ENCODE measurements around the gene IKBKG.
"Not testable (repeated sequence)": the region's sequence is repeated elsewhere in the genome, so short reads cannot be mapped to it uniquely, and the experiment has no call there.

IKBKG gene

GRCh38 chrX:154547245-154548027, at the start of gene IKBKG:
Gene IKBKG, plus strand, starts transcription at chrX:154547620. Its CDS starts 4,383 bp downstream, at chrX:154552003.
- DNase-seq: peak; percentile 4

- not testable (repeated sequence) for DNase-seq
Observed at GRCh38 chrX:154501423-154501822, 46.0 kb upstream of the IKBKG start.

GRCh38 chrX:154502098-154502497, 45.3 kb upstream of the IKBKG start:
- no peak for DNase-seq

- DNase-seq: no peak
Observed at GRCh38 chrX:154502989-154503388, 44.4 kb upstream of the IKBKG start.

- DNase-seq: no peak
Observed at GRCh38 chrX:154505734-154506133, 41.7 kb upstream of the IKBKG start.

GRCh38 chrX:154506483-154507332, 40.7 kb upstream of the IKBKG start:
- no peak for DNase-seq

- DNase-seq: no peak
Observed at GRCh38 chrX:154507673-154508383, 39.6 kb upstream of the IKBKG start.

GRCh38 chrX:154508384-154508745, 39.1 kb upstream of the IKBKG start:
- DNase-seq: no peak

- no peak for DNase-seq
Observed at GRCh38 chrX:154509455-154509854, 38.0 kb upstream of the IKBKG start.

GRCh38 chrX:154511761-154512160, 35.7 kb upstream of the IKBKG start:
- no peak for DNase-seq

- no peak for DNase-seq
Observed at GRCh38 chrX:154512879-154513553, 34.4 kb upstream of the IKBKG start.

- DNase-seq: no peak
Observed at GRCh38 chrX:154513716-154514115, 33.7 kb upstream of the IKBKG start.

GRCh38 chrX:154515090-154515965, 32.1 kb upstream of the IKBKG start:
- no peak for DNase-seq

GRCh38 chrX:154515966-154516655, 31.3 kb upstream of the IKBKG start, which contains the start of gene FAM3A:
Gene FAM3A, minus strand, starts transcription at chrX:154516232. Its CDS starts 460 bp downstream, at chrX:154515772.
- peak; percentile 48 for DNase-seq

- DNase-seq: no peak
Observed at GRCh38 chrX:154516656-154517100, 30.7 kb upstream of the IKBKG start.

- no peak for DNase-seq
Observed at GRCh38 chrX:154517101-154517781, 30.2 kb upstream of the IKBKG start.

GRCh38 chrX:154519389-154519788, 28.0 kb upstream of the IKBKG start:
- DNase-seq: no peak

- no peak for DNase-seq
Observed at GRCh38 chrX:154525606-154526490, 21.6 kb upstream of the IKBKG start.
